K562 (cell line): ENCODE data around the gene SPTBN5.

ENCODE experiments used
- BRF1 ChIP-seq: IDR thresholded peaks from 3 replicates; pipeline ENCODE4 v1.6.1; 2011; ENCODE audit warnings: borderline replicate concordance, mild to moderate bottlenecking; ENCODE audit not compliant: insufficient read length; ENCODE audit errors: extremely low read depth
- HSF4 ChIP-seq: fragments of 250-450 bp; sonication (Bioruptor Pico); IDR thresholded peaks from 2 replicates; pipeline ENCODE4 v2.1.2; 2022; ENCODE audit warnings: mild to moderate bottlenecking, moderate library complexity, borderline replicate concordance
- JUNB ChIP-seq: fragments of 450-650 bp; formaldehyde crosslinking; conservative IDR thresholded peaks from 2 replicates; pipeline ENCODE4 v1.4.0; 2020; ENCODE audit warnings: mild to moderate bottlenecking
- MAFG ChIP-seq: fragments of 450-650 bp; conservative IDR thresholded peaks from 2 replicates; pipeline ENCODE4 v1.6.1; 2016; ENCODE audit warnings: missing genetic modification characterization, missing compliant biosample characterization
- MXI1 ChIP-seq: IDR thresholded peaks from 2 replicates; pipeline ENCODE4 v1.6.1; 2011; ENCODE audit warnings: low read depth, mild to moderate bottlenecking, improper control_type of control experiment, low read length
- POLR3G ChIP-seq: IDR thresholded peaks from 2 replicates; pipeline ENCODE4 v1.6.1; 2011; ENCODE audit not compliant: insufficient read length, insufficient replicate concordance; ENCODE audit errors: extremely low read depth
- SAFB2 ChIP-seq: fragments of 200-400 bp; formaldehyde crosslinking; IDR thresholded peaks from 2 replicates; pipeline ENCODE4 v1.6.1; 2018; ENCODE audit warnings: borderline replicate concordance, low read length, low read depth, moderate library complexity; ENCODE audit not compliant: severe bottlenecking
- USF2 ChIP-seq: sonication (generic); formaldehyde crosslinking; IDR thresholded peaks from 2 replicates; pipeline ENCODE4 v1.5.0; 2020; ENCODE audit warnings: missing genetic modification reagents
- ZNF140 ChIP-seq: fragments of 250-450 bp; sonication (Bioruptor Pico); IDR thresholded peaks from 2 replicates; pipeline ENCODE4 v1.8.0; 2021; ENCODE audit warnings: moderate library complexity, mild to moderate bottlenecking, inconsistent platforms
- TF ChIP-seq, protein P1 (sequence below), 3 experiments: IDR thresholded peaks in 2 of 3; conservative IDR thresholded peaks in 1 of 3; 2 replicates each; pipeline ENCODE4 v1.5.1; 2011 to 2012; ENCODE audit warnings: low read length in 3 of 3, mild to moderate bottlenecking in 3 of 3, control low read depth in 2 of 3, improper control_type of control experiment in 1 of 3, inconsistent platforms in 1 of 3, low read depth in 1 of 3, mixed read lengths in 1 of 3, moderate library complexity in 1 of 3; ENCODE audit not compliant: insufficient read depth in 2 of 3
- TF ChIP-seq, protein P2 (sequence below): sonication (generic); formaldehyde crosslinking; IDR thresholded peaks from 2 replicates; pipeline ENCODE4 v1.4.0; 2020; ENCODE audit warnings: mild to moderate bottlenecking, missing genetic modification reagents
- TF ChIP-seq, protein P3 (sequence below): IDR thresholded peaks from 2 replicates; pipeline ENCODE4 v1.6.1; 2016; ENCODE audit warnings: missing genetic modification characterization, missing compliant biosample characterization
- TF ChIP-seq, protein P4 (sequence below): IDR thresholded peaks from 2 replicates; pipeline ENCODE4 v1.6.1; 2012; ENCODE audit warnings: low read depth, low read length, improper control_type of control experiment, borderline replicate concordance

DNA sequence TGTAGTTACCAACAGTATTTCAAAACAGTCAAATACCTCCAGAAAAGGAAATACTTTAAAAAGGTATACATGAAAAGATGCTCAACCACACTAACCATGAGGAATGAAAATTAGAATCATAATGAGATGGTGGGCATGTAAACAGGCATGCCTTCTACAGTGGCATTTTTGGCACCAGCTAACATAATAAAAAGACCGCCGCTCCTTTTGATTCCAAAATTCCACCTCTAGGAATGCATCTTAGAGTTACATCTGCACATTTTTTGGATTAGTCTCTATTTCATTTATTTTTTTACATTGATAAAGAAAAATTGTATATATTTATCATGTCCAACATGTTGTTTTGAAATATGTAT is 37.0 kb upstream of the SPTBN5 start:
- TF ChIP-seq ZNF140 (CRISPR knock-in tag) (no peak), MAFG (tag) (no peak), HSF4 (CRISPR knock-in tag) (no peak), SAFB2 (no peak), MXI1 (no peak), USF2 (CRISPR knock-in tag) (no peak), JUNB (no peak), POLR3G (no peak), BRF1 (no peak)
- TF ChIP-seq, protein P1, sequence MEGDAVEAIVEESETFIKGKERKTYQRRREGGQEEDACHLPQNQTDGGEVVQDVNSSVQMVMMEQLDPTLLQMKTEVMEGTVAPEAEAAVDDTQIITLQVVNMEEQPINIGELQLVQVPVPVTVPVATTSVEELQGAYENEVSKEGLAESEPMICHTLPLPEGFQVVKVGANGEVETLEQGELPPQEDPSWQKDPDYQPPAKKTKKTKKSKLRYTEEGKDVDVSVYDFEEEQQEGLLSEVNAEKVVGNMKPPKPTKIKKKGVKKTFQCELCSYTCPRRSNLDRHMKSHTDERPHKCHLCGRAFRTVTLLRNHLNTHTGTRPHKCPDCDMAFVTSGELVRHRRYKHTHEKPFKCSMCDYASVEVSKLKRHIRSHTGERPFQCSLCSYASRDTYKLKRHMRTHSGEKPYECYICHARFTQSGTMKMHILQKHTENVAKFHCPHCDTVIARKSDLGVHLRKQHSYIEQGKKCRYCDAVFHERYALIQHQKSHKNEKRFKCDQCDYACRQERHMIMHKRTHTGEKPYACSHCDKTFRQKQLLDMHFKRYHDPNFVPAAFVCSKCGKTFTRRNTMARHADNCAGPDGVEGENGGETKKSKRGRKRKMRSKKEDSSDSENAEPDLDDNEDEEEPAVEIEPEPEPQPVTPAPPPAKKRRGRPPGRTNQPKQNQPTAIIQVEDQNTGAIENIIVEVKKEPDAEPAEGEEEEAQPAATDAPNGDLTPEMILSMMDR (IDR thresholded peaks at IDR 0.05 in 2 of 3, conservative IDR thresholded peaks at IDR 0.05 in 1 of 3; ENCODE audit: insufficient read depth in 2 of 3, low read depth in 1 of 3, low read length in 3 of 3): no peak
- TF ChIP-seq, protein P2, sequence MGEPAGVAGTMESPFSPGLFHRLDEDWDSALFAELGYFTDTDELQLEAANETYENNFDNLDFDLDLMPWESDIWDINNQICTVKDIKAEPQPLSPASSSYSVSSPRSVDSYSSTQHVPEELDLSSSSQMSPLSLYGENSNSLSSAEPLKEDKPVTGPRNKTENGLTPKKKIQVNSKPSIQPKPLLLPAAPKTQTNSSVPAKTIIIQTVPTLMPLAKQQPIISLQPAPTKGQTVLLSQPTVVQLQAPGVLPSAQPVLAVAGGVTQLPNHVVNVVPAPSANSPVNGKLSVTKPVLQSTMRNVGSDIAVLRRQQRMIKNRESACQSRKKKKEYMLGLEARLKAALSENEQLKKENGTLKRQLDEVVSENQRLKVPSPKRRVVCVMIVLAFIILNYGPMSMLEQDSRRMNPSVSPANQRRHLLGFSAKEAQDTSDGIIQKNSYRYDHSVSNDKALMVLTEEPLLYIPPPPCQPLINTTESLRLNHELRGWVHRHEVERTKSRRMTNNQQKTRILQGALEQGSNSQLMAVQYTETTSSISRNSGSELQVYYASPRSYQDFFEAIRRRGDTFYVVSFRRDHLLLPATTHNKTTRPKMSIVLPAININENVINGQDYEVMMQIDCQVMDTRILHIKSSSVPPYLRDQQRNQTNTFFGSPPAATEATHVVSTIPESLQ (CRISPR knock-in tag): no peak
- TF ChIP-seq, protein P3, sequence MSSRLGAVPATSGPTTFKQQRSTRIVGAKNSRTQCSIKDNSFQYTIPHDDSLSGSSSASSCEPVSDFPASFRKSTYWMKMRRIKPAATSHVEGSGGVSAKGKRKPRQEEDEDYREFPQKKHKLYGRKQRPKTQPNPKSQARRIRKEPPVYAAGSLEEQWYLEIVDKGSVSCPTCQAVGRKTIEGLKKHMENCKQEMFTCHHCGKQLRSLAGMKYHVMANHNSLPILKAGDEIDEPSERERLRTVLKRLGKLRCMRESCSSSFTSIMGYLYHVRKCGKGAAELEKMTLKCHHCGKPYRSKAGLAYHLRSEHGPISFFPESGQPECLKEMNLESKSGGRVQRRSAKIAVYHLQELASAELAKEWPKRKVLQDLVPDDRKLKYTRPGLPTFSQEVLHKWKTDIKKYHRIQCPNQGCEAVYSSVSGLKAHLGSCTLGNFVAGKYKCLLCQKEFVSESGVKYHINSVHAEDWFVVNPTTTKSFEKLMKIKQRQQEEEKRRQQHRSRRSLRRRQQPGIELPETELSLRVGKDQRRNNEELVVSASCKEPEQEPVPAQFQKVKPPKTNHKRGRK (tag): no peak
- TF ChIP-seq, protein P4, sequence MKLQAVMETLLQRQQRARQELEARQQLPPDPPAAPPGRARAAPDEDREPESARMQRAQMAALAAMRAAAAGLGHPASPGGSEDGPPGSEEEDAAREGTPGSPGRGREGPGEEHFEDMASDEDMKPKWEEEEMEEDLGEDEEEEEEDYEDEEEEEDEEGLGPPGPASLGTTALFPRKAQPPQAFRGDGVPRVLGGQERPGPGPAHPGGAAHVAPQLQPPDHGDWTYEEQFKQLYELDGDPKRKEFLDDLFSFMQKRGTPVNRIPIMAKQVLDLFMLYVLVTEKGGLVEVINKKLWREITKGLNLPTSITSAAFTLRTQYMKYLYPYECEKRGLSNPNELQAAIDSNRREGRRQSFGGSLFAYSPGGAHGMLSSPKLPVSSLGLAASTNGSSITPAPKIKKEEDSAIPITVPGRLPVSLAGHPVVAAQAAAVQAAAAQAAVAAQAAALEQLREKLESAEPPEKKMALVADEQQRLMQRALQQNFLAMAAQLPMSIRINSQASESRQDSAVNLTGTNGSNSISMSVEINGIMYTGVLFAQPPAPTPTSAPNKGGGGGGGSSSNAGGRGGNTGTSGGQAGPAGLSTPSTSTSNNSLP: no peak
